Endothelial cell of hepatic sinusoid (primary cell): ENCODE data around the gene CAVIN1.
"Not testable (repeated sequence)": the region's sequence is repeated elsewhere in the genome, so short reads cannot be mapped to it uniquely, and the experiment has no call there.

ENCODE experiments used
- in situ Hi-C: cut with HindIII; loops from 2 replicates; pipeline ENCODE4 v1.10.0; 2017; ENCODE audit warnings: low sequenced_read_pairs

The CAVIN1 gene, protein sequence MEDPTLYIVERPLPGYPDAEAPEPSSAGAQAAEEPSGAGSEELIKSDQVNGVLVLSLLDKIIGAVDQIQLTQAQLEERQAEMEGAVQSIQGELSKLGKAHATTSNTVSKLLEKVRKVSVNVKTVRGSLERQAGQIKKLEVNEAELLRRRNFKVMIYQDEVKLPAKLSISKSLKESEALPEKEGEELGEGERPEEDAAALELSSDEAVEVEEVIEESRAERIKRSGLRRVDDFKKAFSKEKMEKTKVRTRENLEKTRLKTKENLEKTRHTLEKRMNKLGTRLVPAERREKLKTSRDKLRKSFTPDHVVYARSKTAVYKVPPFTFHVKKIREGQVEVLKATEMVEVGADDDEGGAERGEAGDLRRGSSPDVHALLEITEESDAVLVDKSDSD

DNA sequence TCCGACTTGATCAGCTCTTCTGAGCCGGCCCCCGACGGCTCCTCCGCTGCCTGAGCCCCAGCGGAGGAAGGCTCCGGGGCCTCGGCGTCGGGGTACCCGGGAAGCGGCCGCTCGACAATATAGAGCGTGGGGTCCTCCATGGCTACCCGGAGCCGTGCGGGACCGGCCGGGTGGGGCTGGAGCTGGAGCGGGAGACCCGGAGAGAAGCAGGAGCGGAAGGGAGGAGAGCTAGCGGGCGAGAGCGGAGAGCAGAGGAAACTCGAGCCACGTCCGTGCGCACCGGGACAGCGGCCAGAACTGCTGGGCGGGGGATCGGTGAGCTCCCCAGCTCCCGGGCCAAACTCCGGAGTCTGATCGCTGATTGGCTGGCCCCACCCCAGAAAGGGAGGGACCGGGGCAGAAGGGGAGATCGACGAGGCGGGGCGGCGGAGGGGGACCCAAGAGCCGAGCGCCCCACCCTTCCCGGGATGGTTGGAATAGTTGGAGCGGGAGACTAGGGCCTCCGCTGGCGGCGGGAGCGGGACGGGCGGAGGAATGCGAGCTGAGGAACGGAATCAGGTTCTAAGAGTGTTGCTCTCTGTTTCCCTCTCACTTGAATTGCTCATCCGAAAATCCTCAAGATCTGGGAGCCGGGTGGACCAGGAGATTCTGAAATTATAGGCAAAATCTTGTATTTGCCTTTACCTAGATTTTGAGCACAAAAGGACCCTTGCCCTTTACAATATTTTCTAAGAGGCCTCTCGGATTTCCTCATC, at the start of gene CAVIN1:
Gene CAVIN1, minus strand, starts transcription at position 299 of the 755 bp plus-strand sequence. Its CDS starts 159 bp downstream, at position 140.
- in situ Hi-C loops = loop anchor here (5.0 kb wide), 1 partner anchor 94 kb away; no protein-coding TSS in a partner anchor

DNA sequence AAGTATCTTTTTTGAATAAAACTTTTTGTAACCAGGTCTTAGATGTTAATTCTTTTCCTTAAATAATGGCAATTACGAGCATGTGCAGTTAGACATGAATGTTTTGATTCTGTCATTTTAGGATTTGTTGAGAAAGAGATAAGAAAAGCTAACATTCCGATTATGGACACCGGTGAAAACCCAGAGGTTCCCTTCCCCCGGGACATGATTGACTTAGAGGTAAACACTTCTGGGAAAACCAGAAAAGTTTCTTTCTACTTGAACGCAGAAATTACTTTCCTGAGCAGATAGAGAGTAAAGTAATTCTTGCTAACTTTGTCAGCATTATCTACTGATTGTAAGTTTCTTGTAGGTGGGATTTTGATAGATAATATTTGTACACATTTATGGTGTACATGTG, 44.8 kb upstream of the CAVIN1 start:
- in situ Hi-C loops = no loop called here

DNA sequence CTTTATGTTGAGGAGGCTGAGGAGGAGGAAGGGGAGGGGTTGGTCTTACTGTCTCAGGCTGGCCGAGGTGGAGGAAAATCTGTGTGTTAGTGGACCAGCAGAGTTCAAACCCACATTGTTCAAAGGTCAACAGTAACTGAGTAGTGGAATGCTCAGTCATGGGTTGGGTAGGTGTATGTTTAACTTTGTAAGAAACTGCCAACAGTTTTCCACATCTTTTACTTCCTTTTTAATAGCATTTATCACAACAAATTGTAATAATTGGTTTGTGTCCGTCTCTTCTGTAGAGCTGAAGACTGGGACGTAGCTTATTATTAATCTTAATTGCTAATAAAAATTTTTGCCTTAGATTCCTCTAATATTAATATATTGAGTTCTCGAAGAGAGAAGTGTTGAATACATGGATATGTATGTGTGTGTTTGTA, 40.9 kb upstream of the CAVIN1 start:
- in situ Hi-C loops = no loop called here

DNA sequence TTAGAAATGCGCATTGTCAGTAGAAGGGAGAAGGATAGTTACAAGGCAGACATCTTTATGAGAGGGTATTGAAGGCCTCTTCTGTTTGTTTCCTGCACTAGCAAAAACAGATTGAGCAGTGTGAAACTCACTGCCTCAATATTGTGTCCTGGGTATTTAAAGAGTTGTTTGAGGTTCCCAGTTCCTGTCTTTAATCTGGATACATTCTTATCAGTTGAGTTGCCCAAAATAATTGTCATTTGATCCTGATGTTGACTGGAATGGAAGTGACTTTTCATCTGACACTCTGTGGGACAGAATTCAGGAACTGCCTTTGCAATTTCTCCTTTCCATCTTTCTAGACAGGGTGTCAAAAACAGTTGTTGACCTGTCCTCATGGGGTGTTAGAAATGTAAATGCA, 37.3 kb upstream of the CAVIN1 start:
- in situ Hi-C loops = no loop called here

DNA sequence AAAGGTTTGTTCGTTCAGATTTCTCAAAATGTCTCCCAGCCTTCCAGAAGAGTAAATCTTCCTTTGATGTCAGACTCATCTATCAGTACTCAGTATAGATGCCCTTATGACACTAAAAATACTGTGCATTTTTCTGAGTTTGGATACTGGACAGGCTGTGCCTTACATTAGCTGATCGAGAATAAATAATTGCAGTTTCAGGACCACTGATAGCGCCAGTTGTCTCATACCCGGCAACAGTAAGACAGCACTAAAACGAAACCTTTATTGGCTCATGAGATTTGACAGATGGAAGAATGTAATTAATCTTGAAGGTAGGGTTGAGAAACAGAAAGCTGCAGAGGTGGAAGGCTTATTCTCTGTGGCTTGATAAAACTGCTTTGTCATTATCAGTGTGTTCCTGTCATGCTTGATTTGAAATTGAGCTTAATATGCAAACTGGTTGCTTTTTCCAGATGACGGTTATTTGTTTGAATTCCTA, 36.8 kb upstream of the CAVIN1 start:
- in situ Hi-C loops = no loop called here

DNA sequence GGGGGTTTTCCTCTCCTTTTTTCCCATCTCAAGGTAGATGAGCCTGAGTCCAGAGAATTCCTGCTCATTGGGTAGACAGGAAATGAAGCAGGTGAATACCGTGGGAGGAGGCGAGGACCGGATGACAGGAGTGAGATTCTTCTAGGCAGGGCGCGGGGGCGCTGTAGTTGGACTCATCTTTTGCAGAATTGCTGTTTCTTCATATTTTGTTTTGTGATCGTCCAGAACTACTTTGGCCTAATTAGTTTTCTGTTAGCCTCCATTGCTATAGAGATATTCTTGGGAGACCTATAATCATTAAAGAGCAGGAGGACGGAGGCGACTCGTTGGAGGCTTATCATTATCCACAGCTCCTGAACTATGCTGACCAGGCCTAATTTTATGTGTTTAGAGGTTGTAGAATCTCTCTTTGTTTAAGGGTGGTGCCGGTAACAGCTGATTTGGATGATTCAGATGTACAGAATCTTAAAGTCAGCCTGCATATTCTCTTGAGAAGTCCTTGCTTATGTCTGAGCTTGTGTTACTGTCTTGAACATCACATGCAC, 36.3 kb upstream of the CAVIN1 start:
- in situ Hi-C loops = no loop called here

DNA sequence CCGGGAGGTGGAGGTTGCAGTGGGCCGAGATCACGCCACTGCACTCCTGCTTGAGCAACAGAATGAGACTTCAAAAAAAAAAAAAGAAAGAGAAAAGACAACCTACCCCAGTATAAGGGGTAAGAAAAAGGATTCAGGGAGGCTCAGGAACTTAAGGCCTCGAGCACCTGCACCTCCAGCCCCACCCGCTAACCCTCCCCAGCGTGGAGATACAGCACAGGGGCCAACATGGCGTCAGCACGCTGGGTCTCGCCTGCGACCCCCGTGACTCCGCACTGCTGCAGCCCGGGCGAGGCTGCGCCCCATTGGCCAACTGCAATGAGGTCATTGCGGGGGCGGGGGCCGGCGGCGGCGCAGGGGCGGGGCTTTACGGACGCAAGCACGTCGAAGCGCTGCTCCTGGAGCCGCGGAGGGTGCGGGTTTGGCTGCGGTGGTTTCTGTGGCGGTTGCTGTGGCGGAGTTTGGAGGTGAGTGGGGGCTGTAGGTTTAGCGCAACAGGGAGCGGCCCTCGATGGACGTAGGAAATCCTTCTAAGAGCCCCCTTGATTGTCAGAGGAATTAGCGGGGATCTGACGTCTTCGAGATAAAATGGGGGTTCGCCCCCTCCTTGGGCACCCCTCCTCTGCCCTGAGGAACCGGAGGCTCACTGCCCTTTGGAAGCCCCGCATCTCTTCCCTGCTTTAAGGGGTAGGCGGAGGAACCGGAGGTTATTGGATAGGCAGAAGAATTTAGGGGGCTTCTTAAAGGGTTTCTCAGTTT, 35.6 kb upstream of the CAVIN1 start, which contains the start of gene ATP6V0A1:
Gene ATP6V0A1, plus strand, starts transcription at position 382 of the 759 bp plus-strand sequence. CDS start 2,017 bp downstream, outside the sequence.
- in situ Hi-C loops = no loop called here

DNA sequence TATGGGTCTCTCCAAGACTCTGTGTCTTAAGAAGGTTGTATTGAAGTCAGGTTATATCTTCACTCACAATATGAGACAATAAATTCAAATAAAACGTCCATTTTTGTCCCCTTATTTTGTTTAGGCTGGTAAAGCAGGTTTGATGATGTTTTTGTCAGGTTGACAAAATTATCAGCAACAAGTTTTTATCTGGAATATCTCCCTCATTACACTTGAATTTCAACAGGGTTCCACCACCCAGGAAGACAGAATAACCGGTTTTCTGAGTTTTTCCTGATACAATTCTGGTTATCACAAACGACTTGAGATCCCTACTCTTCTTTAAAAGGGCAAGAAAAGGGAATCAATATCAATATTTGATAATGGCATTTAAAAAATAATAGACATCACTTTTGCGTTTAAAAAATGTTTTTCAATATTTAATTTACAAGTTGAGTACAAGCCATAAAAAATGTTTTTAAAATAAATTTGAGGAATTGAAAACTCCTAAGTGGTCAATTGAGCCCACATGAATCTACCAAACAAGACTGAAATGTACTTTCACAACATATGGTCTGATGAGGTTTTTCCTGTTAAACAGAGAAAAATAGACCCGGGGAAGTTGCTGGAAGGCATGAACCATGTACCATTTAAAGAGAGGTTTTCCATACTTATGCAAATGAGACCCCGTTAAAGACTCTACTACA, 34.2 kb upstream of the CAVIN1 start:
- in situ Hi-C loops = no loop called here

DNA sequence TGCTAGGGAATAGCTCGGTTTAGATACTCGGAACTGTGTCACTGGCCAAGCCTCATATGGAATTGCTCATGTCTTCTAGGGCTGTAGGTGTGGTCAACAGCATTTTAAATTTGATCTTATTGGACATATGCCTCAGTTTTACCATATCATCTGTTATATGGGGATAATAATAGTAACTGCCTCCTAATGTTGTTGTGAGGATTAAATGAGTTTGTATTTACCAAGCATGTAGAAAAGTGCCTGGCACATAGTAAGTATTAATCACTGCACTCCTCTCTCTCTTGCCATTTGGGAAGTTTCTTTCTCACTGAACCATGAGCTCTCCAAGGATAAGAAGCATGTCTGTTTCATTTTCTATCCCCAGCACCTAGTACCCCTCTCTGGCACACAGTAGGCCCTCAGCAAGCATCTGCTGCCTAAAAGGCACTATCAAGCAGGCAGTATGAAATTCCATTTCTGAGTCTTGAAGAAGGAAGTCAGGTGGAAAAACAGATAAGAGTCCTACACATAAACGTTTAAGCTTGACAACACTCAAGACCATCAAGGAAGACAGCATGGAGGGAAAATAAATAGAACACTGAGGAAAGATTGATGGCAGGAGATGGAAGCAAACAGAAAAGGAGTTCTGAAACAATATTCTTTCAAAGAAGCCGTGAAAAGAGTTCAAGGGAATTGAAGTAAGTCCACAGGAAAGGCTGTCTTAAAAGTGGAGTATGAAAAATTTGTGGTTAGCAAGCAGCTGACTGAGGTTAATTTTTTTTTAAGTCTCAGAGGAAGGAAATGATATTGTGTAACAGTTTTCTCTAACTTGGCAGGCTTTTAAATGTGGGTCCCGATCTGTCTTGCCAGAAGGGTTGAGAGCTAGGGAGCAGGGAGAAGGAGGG, 33.4 kb upstream of the CAVIN1 start:
- in situ Hi-C loops = no loop called here

DNA sequence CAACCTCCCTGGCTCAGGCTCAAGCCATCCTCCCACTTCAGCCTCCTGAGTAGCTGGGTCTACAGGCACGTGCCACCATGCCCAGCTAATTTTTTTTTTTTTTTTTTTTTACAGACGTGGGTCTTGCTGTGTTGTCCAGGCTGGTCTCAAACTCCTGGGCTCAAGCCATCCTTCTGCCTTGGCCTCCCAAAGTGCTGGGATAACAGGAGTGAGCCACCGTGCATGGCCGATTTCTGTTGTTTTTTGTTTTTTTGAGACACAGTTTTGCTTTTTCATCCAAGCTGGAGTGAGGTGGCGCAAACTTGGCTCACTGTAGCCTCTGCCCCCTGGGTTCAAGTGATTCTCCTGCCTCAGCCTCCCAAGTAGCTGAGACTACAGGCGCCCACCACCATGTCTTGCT, 31.9 kb upstream of the CAVIN1 start:
- in situ Hi-C loops = not testable (repeated sequence)

DNA sequence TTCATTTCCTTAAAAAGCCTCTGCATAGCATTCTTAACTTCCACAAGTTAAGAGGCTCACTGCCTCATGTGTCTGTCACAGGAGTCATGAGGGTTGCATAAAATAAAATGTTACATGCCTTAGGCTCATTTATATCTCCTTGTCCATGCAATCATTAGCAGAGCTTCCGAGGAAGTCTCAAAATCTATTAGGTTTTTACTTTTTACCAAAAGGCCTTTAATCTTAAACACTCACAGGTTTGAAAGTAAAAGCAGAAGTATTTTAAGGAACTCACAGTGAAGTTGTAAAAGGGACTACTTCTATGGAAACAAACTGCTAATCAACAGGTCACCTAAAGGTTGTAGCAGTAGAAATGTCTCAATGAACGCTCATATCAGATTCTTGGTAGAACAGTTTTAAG, 30.4 kb upstream of the CAVIN1 start:
- in situ Hi-C loops = no loop called here

DNA sequence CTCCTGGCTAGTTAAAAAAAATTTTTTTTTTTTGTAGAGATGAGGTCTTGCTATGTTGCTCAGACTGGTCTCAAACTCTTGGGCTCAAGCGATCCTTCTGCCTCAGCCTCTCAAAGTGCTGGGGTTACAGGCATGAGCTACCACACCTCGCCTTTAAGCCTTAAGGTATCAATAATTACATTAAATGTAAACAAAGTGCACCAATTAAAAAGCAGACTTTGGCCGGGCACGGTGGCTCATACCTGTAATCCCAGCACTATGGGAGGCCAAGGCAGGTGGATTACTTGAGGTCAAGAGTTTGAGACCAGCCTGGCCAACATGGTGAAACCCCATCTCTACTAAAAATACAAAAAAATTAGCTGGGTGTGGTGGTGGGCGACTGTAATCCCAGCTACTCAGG, 28.2 kb upstream of the CAVIN1 start:
- in situ Hi-C loops = not testable (repeated sequence)

DNA sequence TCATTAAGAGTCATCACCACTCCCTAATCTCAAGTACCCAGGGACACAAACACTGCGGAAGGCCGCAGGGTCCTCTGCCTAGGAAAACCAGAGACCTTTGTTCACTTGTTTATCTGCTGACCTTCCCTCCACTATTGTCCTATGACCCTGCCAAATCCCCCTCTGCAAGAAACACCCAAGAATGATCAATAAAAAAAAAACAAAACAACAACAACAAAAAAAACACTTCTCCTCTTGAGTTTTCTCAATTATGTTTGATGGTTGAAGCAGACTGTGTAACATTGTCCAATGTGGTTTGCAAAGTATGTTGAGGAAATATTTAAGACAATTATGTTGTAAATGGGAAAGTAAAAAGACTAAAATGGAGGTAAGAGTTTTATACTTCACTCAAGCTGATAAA, 26.8 kb upstream of the CAVIN1 start:
- in situ Hi-C loops = not testable (repeated sequence)

DNA sequence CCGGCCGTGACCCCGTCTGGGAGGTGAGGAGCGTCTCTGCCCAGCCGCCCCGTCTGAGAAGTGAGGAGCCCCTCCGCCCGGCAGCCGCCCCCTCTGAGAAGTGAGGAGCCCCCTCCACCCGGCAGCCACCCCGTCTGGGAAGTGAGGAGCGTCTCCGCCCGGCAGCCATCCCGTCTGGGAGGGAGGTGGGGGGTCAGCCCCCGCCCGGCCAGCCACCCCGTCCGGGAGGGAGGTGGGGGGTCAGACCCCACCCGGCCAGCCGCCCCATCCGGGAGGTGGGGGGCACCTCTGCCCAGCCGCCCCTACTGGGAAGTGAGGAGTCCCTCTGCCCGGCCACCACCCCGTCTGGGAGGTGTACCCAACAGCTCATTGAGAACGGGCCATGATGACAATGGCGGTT, 26.1 kb upstream of the CAVIN1 start:
- in situ Hi-C loops = not testable (repeated sequence)

DNA sequence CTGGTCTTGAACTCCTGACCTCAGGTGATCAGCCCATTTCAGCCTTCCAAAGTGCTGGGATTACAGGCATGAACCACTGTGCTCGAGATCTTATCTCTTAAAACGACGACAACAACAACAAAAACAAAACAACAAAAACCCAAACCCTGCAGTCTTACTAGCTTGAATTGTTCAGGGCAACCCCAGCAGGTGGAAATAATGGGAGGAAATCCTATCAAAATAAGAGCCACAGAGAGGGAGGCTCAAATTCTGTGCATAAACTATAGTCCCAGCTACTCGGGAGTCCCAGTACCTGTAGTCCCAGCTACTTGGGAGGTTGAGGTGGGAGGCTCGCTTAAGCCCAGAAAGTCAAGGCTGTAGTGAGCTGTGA, 19.1 kb upstream of the CAVIN1 start:
- in situ Hi-C loops = no loop called here

DNA sequence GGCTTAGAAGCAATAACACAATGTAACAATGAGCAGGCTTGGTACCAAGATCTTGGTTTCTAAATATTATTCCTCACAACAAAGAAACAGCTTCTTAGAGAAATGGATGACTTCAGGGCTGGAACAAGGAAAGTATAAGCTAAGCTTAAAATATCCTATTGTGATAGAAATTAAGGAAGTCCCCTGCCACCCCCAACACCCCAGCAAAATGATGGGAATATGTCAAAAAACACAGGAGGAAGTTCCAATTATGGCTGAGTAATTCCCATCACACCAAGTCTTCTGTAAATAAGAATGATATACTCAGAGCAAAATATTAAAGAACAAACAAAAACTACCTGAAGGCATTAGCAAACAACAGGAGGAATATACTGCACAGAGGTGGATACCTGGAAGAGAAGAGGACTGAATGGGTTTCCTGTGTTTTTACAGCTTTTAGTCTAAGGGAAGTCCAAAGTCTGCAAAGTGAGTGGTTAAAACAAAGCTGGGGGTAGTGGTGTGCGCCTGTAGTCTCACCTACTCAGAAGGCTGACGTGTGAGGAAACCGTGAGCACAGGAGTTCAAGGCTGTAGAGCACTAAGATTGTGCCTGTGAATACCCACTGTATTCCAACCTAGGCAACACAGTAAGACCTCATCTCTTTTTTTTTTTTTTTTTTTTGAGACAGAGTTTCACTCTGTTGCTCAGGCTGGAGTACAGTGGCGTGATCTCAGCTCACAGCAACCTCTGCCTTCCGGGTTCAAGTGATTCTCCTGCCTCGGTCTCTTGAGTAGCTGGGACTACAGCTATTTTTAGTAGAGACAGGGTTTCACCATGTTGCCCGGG, 18.5 kb upstream of the CAVIN1 start:
- in situ Hi-C loops = no loop called here

DNA sequence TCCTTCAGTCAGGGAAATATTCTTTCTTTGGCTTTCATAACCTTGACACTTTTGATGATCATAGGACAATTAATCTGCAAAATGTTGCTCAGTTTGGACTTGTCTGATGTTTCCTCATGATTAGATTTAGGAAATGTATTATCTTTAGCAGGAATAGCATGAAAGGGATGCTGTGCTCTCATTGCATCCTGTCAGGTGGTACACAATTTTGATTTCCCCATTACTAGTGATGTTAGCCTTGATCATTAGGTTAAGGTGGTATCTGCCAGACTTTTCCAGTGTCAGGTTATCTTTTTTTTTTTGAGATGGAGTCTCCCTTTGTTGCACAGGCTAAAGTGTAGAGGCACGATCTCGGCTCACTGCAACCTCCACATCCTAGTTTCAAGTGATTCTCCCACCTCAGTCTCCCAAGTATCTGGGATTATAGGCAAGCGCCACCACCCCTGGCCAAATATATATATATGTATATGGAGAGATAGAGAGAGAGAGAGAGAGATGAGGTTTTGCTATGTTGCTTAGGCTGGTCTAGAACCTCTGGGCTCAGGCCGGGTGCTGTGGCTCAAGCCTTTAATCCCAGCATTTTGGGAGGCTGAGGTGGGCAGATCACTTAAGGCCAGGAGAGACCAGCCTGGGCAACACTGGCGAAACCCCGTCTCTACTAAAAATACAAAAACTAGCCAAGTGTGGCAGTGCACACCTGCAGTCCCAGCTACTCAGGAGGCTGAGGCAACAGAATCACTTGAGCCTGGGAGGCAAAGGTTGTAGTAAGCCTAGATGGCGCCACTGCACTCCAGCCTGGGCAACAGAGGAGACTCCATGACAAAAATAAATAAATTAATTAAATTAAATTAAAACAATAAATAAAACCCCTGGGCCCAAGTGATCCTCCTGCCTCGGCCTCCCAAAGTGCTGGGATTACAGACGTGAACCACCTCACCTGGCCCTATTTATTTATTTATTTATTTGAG, 15.8 kb upstream of the CAVIN1 start:
- in situ Hi-C loops = no loop called here
